ENCODE results near the gene C13orf42. TPM values are rescaled to one million over a fixed set of nuclear protein-coding genes. Genes with fewer than 3 reads are reported as not detected.

The C13orf42 gene
- total RNA-seq = not detected

- H3K27me3 ChIP-seq = no peaks in the 10 kb centered on the region
- WGBS, 2 donors = 91 to 92% methylated on average over 9 of the region's 9 CpGs
- TF ChIP-seq POLR2A (IDR thresholded peaks at IDR 0.05) (no peak), CTCF (IDR thresholded peaks at IDR 0.05) (no peak)
Observed at GRCh38 chr13:51111174-51111573, at the start of gene C13orf42. C13orf42 (minus strand) TSS chr13:51111274; CDS start chr13:51111209, 65 bp downstream.

GRCh38 chr13:51158880-51159518 lies 47.9 kb upstream of the C13orf42 start:
- TF ChIP-seq POLR2A (IDR thresholded peaks at IDR 0.05) (no peak), CTCF (IDR thresholded peaks at IDR 0.05) (no peak)
- DNase-seq = no peak
- no peaks in the 10 kb centered on the region for H3K4me1 ChIP-seq
- no peak overlapping the region for H3K4me3 ChIP-seq (replicated peaks in 1 of 3)
- 58 to 61% methylated on average over 4 of the region's 4 CpGs for WGBS, 2 donors
- H3K9me3 ChIP-seq = no peaks in the 10 kb centered on the region
- no peak overlapping the region for H3K27ac ChIP-seq
- no peaks in the 10 kb centered on the region for H3K27me3 ChIP-seq
- intact Hi-C loops (cut with DNase I) = no loop called here
- no peaks in the 10 kb centered on the region for H3K36me3 ChIP-seq

More at GRCh38 chr13:51111174-51111573, at the start of gene C13orf42:
- no peaks in the 10 kb centered on the region for H3K4me1 ChIP-seq
- no peak for DNase-seq
- no peaks in the 10 kb centered on the region for H3K9me3 ChIP-seq
- intact Hi-C loops (cut with DNase I) = no loop called here
- H3K36me3 ChIP-seq = no peaks in the 10 kb centered on the region
- no peak within 1 kb of the TSS for H3K27ac ChIP-seq
- H3K4me3 ChIP-seq (replicated peaks in 1 of 3) = no peak within 1 kb of the TSS

GRCh38 chr13:51158365-51158764 lies 47.3 kb upstream of the C13orf42 start:
- no peaks in the 10 kb centered on the region for H3K27me3 ChIP-seq
- WGBS, 2 donors = 86 to 91% methylated on average over 4 of the region's 4 CpGs
- no peaks in the 10 kb centered on the region for H3K9me3 ChIP-seq
- intact Hi-C loops (cut with DNase I) = no loop called here
- H3K36me3 ChIP-seq = no peaks in the 10 kb centered on the region
- H3K27ac ChIP-seq = no peak overlapping the region
- no peak for DNase-seq
- H3K4me3 ChIP-seq (replicated peaks in 1 of 3) = no peak overlapping the region
- no peaks in the 10 kb centered on the region for H3K4me1 ChIP-seq
- no peak for TF ChIP-seq POLR2A (IDR thresholded peaks at IDR 0.05)
- no peak for TF ChIP-seq CTCF (IDR thresholded peaks at IDR 0.05)

- Histone ChIP-seq H3K4me3 (replicated peaks in 1 of 3) (no peak overlapping the region), H3K27me3 (no peaks in the 10 kb centered on the region), H3K4me1 (no peaks in the 10 kb centered on the region), H3K27ac (no peak overlapping the region), H3K9me3 (no peaks in the 10 kb centered on the region), H3K36me3 (no peaks in the 10 kb centered on the region)
- no peak for DNase-seq
- 90 to 93% methylated on average over 3 of the region's 3 CpGs for whole genome bisulfite sequencing, 2 donors
- intact Hi-C loops (cut with DNase I) = no loop called here
- TF ChIP-seq POLR2A (IDR thresholded peaks at IDR 0.05) = no peak
- no peak for TF ChIP-seq CTCF (IDR thresholded peaks at IDR 0.05)
Observed at GRCh38 chr13:51156648-51157047, 45.6 kb upstream of the C13orf42 start.

- no peaks in the 10 kb centered on the region for H3K4me1 ChIP-seq
- intact Hi-C loops (cut with DNase I) = no loop called here
- TF ChIP-seq CTCF (IDR thresholded peaks at IDR 0.05) = no peak
- no peak for TF ChIP-seq POLR2A (IDR thresholded peaks at IDR 0.05)
- H3K9me3 ChIP-seq = no peaks in the 10 kb centered on the region
- no peak overlapping the region for H3K27ac ChIP-seq
- 82 to 84% methylated on average over 8 of the region's 8 CpGs for WGBS, 2 donors
- no peak overlapping the region for H3K4me3 ChIP-seq (replicated peaks in 1 of 3)
- no peaks in the 10 kb centered on the region for H3K27me3 ChIP-seq
- H3K36me3 ChIP-seq = no peaks in the 10 kb centered on the region
- no peak for DNase-seq
Observed at GRCh38 chr13:51155776-51156515, 44.9 kb upstream of the C13orf42 start.
